Vagina (tissue), 2 donors: ENCODE measurements around the gene UROC1. TPM values are rescaled to one million over a fixed set of nuclear protein-coding genes. Genes with fewer than 3 reads are reported as not detected.

Experiments used
- DNase-seq, 2 donors: peaks; one replicate each; pipeline ENCODE4 v3.0.0-alpha.2; 2017; ENCODE audit errors: extremely low spot score in 2 of 2
- H3K27ac ChIP-seq: fragments of 200-600 bp; sonication (generic); one replicate; pipeline ENCODE4 v1.5.1; 2019
- H3K27me3 ChIP-seq: fragments of 200-600 bp; sonication (generic); one replicate; pipeline ENCODE4 v1.5.1; 2019
- H3K36me3 ChIP-seq, 2 donors: fragments of 200-600 bp; sonication (generic); one replicate each; pipeline ENCODE4 v1.5.1; 2017 to 2019
- H3K4me1 ChIP-seq: fragments of 200-600 bp; sonication (generic); one replicate; pipeline ENCODE4 v1.5.1; 2019
- H3K4me3 ChIP-seq, 2 donors: fragments of 200-600 bp; sonication (generic); 1 replicate in 1 of 2; 2 replicates in 1 of 2; pipeline ENCODE4 v1.5.1; 2016 to 2019
- H3K9me3 ChIP-seq: fragments of 200-600 bp; sonication (generic); one replicate; pipeline ENCODE4 v1.5.1; 2019
- POLR2A ChIP-seq, 2 donors: fragments of 450-650 bp; IDR thresholded peaks; one replicate each; pipeline ENCODE4 v1.6.1; 2017; ENCODE audit warnings: antibody characterized with exemption in 2 of 2, mild to moderate bottlenecking in 2 of 2, moderate library complexity in 2 of 2
- POLR2AphosphoS5 ChIP-seq, 2 donors: sonication (generic); formaldehyde crosslinking; IDR thresholded peaks; one replicate each; pipeline ENCODE4 v1.9.0; 2017; ENCODE audit warnings: antibody characterized with exemption in 2 of 2, mild to moderate bottlenecking in 2 of 2, low read depth in 1 of 2; ENCODE audit not compliant: insufficient read depth in 1 of 2
- intact Hi-C: fragments of 100-400 bp; cut with DNase I; formaldehyde crosslinking; loops from one replicate; pipeline ENCODE4 v1.15.1; 2023
- total RNA-seq: library from RNA; depleted of rRNA; stranded (reverse); fragments of >200 nt; gene quantifications from one replicate; pipeline ENCODE4 v1.2.3, GENCODE V29; 2016
- TF ChIP-seq, protein P1 (sequence below), 3 experiments: fragments of 450-650 bp in 2 of 3; fragments of 200-600 bp in 1 of 3; sonication (generic) in 1 of 3; IDR thresholded peaks; one replicate each; pipeline ENCODE4 v1.5.1; 2017 to 2019; ENCODE audit warnings: antibody characterized with exemption in 3 of 3, mild to moderate bottlenecking in 2 of 3, moderate library complexity in 2 of 3

Gene UROC1
- total RNA-seq, 1 donor from 2014 or later = not detected

DNA sequence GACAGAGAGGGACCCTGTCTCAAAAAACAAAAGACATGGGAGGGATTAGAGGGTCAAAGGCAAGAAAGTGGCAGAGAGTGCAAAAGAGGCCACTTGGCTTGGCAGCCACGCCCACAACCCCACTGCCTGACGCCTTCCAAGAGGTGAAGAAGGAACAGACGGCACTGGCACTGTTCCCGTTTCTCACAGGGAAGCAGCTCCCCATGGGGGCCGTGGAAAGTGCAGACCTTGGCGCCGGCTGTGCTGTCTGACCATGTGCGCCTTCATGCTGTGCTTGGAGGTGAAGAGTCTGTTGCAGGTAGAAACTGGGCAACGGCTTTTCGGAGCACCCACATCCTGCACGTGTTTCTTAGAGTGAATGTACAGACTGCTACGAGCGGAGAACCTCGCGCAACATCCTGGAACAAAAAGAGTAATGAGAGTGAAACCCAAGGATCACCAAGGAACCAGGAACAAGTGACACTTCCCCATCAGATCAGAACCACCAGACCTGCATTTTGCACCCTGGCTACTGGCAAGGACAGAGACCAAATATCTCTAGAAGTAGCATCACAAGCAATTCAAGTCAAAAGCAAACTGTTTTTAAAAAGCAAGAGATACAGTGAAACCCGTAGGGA is 51.5 kb downstream of the UROC1 start:
- Histone ChIP-seq H3K4me1 (peaks cover 10% of the 10 kb centered on the region), H3K4me3 (no peak overlapping the region), H3K27ac (no peak overlapping the region), H3K27me3 (no peaks in the 10 kb centered on the region), H3K36me3 (peaks cover 5 to 95% of the 10 kb centered on the region in 2 donors), H3K9me3 (no peaks in the 10 kb centered on the region)
- DNase-seq = no peak
- TF ChIP-seq, protein P1, sequence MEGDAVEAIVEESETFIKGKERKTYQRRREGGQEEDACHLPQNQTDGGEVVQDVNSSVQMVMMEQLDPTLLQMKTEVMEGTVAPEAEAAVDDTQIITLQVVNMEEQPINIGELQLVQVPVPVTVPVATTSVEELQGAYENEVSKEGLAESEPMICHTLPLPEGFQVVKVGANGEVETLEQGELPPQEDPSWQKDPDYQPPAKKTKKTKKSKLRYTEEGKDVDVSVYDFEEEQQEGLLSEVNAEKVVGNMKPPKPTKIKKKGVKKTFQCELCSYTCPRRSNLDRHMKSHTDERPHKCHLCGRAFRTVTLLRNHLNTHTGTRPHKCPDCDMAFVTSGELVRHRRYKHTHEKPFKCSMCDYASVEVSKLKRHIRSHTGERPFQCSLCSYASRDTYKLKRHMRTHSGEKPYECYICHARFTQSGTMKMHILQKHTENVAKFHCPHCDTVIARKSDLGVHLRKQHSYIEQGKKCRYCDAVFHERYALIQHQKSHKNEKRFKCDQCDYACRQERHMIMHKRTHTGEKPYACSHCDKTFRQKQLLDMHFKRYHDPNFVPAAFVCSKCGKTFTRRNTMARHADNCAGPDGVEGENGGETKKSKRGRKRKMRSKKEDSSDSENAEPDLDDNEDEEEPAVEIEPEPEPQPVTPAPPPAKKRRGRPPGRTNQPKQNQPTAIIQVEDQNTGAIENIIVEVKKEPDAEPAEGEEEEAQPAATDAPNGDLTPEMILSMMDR (IDR thresholded peaks at IDR 0.05) = no peak
- TF ChIP-seq POLR2A (IDR thresholded peaks at IDR 0.05) (no peak), POLR2AphosphoS5 (IDR thresholded peaks at IDR 0.05; ENCODE audit: insufficient read depth in 1 of 2, low read depth in 1 of 2) (no peak)
- intact Hi-C loops = no loop called here

DNA sequence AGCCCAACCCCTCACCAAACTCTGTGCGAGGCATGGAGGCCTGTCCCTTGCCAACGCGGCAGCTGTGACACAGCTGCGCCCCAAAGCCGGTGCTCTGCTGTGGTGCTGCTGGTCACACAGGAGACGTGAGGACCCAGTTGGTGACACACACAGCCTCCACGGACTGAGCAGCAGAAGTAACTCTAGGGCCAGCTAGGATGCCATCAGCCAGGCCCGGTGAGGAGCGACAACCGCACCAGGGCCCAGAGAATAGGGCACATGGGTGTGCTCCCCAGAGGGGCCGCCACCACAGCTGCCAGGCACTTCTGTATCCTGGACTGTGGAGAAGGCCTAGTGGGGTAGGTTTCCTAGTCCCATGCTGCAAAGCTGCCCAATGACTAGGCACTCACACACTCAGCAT is 52.6 kb downstream of the UROC1 start:
- no peak for DNase-seq
- peaks cover 4 to 95% of the 10 kb centered on the region in 2 donors for H3K36me3 ChIP-seq

DNA sequence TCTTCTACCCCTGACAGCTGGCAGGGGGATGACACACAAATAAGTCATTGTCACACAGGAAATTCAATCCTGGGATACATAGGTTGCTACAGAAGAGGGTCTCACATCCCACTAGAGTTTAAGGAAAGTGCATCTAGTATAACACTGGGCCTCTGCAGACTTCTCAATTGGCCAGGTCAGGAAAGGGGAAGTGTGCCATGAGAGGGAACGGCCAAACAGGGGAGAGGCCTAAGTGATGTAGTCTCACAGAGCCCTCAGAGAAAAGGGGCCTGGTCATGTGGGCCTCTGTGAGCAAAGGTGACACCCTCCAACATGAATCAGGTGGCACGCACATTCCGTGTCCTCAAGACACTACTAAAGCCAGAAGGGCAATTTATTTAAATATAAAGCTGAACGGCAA is 53.1 kb downstream of the UROC1 start:
- no peak for DNase-seq
- Histone ChIP-seq H3K4me1 (peaks cover 6% of the 10 kb centered on the region), H3K4me3 (no peak overlapping the region), H3K27me3 (no peaks in the 10 kb centered on the region), H3K27ac (no peak overlapping the region), H3K9me3 (no peaks in the 10 kb centered on the region), H3K36me3 (peaks cover 0 to 95% of the 10 kb centered on the region in 2 donors)
- TF ChIP-seq POLR2A (IDR thresholded peaks at IDR 0.05) = no peak
- no peak for TF ChIP-seq POLR2AphosphoS5 (IDR thresholded peaks at IDR 0.05; ENCODE audit: insufficient read depth in 1 of 2, low read depth in 1 of 2)
- TF ChIP-seq, protein P1 (IDR thresholded peaks at IDR 0.05) = no peak
- intact Hi-C loops = no loop called here

More for the DNA sequence above, 52.6 kb downstream of the UROC1 start:
- H3K4me3 ChIP-seq = no peak overlapping the region
- H3K27me3 ChIP-seq = no peaks in the 10 kb centered on the region
- no peak for TF ChIP-seq POLR2A (IDR thresholded peaks at IDR 0.05)
- TF ChIP-seq, protein P1 (IDR thresholded peaks at IDR 0.05) = no peak
- TF ChIP-seq POLR2AphosphoS5 (IDR thresholded peaks at IDR 0.05; ENCODE audit: insufficient read depth in 1 of 2, low read depth in 1 of 2) = no peak
- intact Hi-C loops = no loop called here
- H3K4me1 ChIP-seq = peaks cover 6% of the 10 kb centered on the region
- H3K9me3 ChIP-seq = no peaks in the 10 kb centered on the region
- no peak overlapping the region for H3K27ac ChIP-seq

DNA sequence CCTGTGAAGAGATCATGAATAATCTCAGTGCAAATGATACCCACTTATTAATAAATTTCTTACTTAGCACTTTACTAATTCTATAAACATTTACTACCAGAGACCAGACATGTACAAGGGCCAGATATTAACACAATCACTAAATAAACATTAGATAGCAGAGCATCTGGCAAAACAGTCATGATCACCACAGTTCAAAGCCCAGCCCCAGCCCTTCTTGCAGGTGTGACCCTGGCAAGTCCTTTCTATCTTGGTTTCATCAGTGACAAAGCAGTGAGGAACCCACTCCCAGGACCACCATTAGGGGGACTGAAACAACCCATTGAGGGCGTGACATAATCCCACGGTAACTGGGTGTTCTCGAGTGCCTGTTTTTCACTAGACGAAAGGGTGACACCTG is 53.5 kb downstream of the UROC1 start:
- TF ChIP-seq, protein P1 (IDR thresholded peaks at IDR 0.05) = no peak
- TF ChIP-seq POLR2A (IDR thresholded peaks at IDR 0.05) (no peak), POLR2AphosphoS5 (IDR thresholded peaks at IDR 0.05; ENCODE audit: insufficient read depth in 1 of 2, low read depth in 1 of 2) (no peak)
- intact Hi-C loops = no loop called here
- no peaks in the 10 kb centered on the region for H3K27me3 ChIP-seq
- no peak for DNase-seq
- no peak overlapping the region for H3K4me3 ChIP-seq
- H3K27ac ChIP-seq = no peak overlapping the region
- H3K9me3 ChIP-seq = no peaks in the 10 kb centered on the region
- H3K4me1 ChIP-seq = peaks cover 6% of the 10 kb centered on the region
- H3K36me3 ChIP-seq = peaks cover 0 to 95% of the 10 kb centered on the region in 2 donors

DNA sequence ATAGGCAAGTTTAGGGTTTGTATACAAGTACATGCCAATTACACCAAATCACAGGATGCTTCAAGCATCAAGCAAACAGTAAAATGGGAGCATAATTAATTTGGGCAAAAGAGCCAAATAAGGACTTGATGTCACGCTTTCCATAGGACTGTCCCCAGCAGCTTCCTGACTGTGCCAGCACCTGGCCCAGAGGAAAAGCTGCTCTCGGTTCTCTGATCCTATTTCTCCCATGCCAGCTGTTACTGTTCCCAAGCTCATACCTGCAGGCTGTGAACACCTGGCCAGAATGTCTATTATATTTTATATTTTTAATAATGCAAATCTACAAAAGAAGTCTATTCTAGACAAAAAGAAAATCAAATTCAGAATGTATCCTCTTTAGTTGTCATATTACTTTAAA is 54.1 kb downstream of the UROC1 start:
- no peak overlapping the region for H3K4me3 ChIP-seq
- H3K9me3 ChIP-seq = no peaks in the 10 kb centered on the region
- H3K36me3 ChIP-seq = peaks cover 0 to 93% of the 10 kb centered on the region in 2 donors
- DNase-seq = no peak
- no peaks in the 10 kb centered on the region for H3K27me3 ChIP-seq
- H3K27ac ChIP-seq = no peak overlapping the region
- intact Hi-C loops = no loop called here
- peaks cover 6% of the 10 kb centered on the region for H3K4me1 ChIP-seq
- TF ChIP-seq POLR2A (IDR thresholded peaks at IDR 0.05) = no peak
- no peak for TF ChIP-seq POLR2AphosphoS5 (IDR thresholded peaks at IDR 0.05; ENCODE audit: insufficient read depth in 1 of 2, low read depth in 1 of 2)
- TF ChIP-seq, protein P1 (IDR thresholded peaks at IDR 0.05) = no peak
